SK-N-SH (cell line): ENCODE measurements around the gene YJEFN3.

Experiments used
- FOXM1 ChIP-seq: IDR thresholded peaks from 2 replicates; pipeline ENCODE4 v1.4.0; 2012; ENCODE audit warnings: low read depth, mild to moderate bottlenecking
- NFIC ChIP-seq: IDR thresholded peaks from 2 replicates; pipeline ENCODE4 v1.4.0; 2012; ENCODE audit warnings: borderline replicate concordance
- POLR2AphosphoS5 ChIP-seq: IDR thresholded peaks from 2 replicates; pipeline ENCODE4 v1.6.1; 2012; ENCODE audit warnings: low read depth, low read length
- RFX5 ChIP-seq: IDR thresholded peaks from 2 replicates; pipeline ENCODE4 v1.6.1; 2012; ENCODE audit warnings: mild to moderate bottlenecking, improper control_type of control experiment, low read length
- TAF1 ChIP-seq: IDR thresholded peaks from 2 replicates; pipeline ENCODE4 v1.6.1; 2012; ENCODE audit warnings: low read depth, mild to moderate bottlenecking, low read length, moderate library complexity, borderline replicate concordance
- TEAD4 ChIP-seq: IDR thresholded peaks from 2 replicates; pipeline ENCODE4 v1.4.0; 2012; ENCODE audit warnings: mild to moderate bottlenecking, borderline replicate concordance; ENCODE audit not compliant: insufficient read depth
- TF ChIP-seq, protein P1 (sequence below): fragments of 200-600 bp; sonication (generic); IDR thresholded peaks from 2 replicates; pipeline ENCODE4 v1.6.1; 2017; ENCODE audit warnings: antibody characterized with exemption, mild to moderate bottlenecking, moderate library complexity
- TF ChIP-seq, protein P2 (sequence below): IDR thresholded peaks from 2 replicates; pipeline ENCODE4 v1.4.0; 2012; ENCODE audit warnings: low read depth, borderline replicate concordance

DNA sequence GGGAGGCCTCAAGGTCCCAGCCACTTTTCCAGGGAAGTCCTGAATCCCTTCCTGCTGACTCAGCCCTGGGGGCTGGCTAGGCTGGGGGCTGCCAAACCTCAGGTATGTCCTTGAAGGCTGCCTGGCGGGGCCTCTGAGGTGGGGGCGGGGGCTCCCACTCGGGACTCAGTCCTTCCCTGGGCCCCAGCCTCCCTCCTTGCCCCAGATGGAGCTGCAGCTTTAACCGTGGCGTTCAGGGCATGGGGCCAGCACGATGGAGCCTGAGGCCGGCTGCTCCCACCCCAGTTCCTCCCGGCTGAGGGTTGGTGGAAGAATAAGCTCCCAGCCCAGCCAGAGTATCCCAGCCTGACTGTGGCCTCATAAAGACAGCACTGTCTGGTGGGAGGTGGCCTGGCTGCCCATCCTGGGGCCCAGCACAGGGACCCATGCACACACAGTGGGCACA is 21.8 kb downstream of the YJEFN3 start:
- TF ChIP-seq, protein P1, sequence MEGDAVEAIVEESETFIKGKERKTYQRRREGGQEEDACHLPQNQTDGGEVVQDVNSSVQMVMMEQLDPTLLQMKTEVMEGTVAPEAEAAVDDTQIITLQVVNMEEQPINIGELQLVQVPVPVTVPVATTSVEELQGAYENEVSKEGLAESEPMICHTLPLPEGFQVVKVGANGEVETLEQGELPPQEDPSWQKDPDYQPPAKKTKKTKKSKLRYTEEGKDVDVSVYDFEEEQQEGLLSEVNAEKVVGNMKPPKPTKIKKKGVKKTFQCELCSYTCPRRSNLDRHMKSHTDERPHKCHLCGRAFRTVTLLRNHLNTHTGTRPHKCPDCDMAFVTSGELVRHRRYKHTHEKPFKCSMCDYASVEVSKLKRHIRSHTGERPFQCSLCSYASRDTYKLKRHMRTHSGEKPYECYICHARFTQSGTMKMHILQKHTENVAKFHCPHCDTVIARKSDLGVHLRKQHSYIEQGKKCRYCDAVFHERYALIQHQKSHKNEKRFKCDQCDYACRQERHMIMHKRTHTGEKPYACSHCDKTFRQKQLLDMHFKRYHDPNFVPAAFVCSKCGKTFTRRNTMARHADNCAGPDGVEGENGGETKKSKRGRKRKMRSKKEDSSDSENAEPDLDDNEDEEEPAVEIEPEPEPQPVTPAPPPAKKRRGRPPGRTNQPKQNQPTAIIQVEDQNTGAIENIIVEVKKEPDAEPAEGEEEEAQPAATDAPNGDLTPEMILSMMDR = no peak
- TF ChIP-seq RFX5 (no peak), TEAD4 (no peak), NFIC (no peak), FOXM1 (no peak), POLR2AphosphoS5 (no peak), TAF1 (no peak)
- TF ChIP-seq, protein P2, sequence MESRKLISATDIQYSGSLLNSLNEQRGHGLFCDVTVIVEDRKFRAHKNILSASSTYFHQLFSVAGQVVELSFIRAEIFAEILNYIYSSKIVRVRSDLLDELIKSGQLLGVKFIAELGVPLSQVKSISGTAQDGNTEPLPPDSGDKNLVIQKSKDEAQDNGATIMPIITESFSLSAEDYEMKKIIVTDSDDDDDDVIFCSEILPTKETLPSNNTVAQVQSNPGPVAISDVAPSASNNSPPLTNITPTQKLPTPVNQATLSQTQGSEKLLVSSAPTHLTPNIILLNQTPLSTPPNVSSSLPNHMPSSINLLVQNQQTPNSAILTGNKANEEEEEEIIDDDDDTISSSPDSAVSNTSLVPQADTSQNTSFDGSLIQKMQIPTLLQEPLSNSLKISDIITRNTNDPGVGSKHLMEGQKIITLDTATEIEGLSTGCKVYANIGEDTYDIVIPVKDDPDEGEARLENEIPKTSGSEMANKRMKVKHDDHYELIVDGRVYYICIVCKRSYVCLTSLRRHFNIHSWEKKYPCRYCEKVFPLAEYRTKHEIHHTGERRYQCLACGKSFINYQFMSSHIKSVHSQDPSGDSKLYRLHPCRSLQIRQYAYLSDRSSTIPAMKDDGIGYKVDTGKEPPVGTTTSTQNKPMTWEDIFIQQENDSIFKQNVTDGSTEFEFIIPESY = no peak
